Stimulated activated naive B cell treated with anti-CD40 and anti-IgM and Interleukin-4, amounts not matched to agents 10 μg/mL and 1 μg/mL and 100 μg/mL, for 72 hours (primary cell): Measurements from ENCODE around the gene GRIA3.

Experiments
- ATAC-seq, 2 donors: fragments of 150-1000 bp; cut with Tn5 transposase; replicated peaks; 2 replicates each; pipeline ENCODE4 v1.10.0; 2021; ENCODE audit warnings: moderate library complexity in 1 of 2
- DNase-seq: peaks from one replicate; pipeline ENCODE4 v3.0.0; 2021
- H3K27ac Mint-ChIP-seq: one replicate; pipeline ENCODE4 v1.8.0; 2022; ENCODE audit warnings: mild to moderate bottlenecking, mixed read lengths
- H3K27me3 Mint-ChIP-seq, 2 donors: one replicate each; pipeline ENCODE4 v1.8.0; 2022; ENCODE audit warnings: mixed read lengths in 2 of 2
- H3K36me3 Mint-ChIP-seq, 2 donors: one replicate each; pipeline ENCODE4 v1.8.0; 2022; ENCODE audit warnings: mixed read lengths in 2 of 2, mild to moderate bottlenecking in 1 of 2
- H3K4me1 Mint-ChIP-seq, 2 donors: one replicate each; pipeline ENCODE4 v1.8.0; 2022; ENCODE audit warnings: mixed read lengths in 2 of 2, mild to moderate bottlenecking in 1 of 2
- H3K4me3 Mint-ChIP-seq, 2 donors: one replicate each; pipeline ENCODE4 v1.8.0; 2022; ENCODE audit warnings: mild to moderate bottlenecking in 2 of 2, mixed read lengths in 2 of 2, moderate library complexity in 1 of 2
- H3K9me3 Mint-ChIP-seq, 2 donors: one replicate each; pipeline ENCODE4 v1.8.0; 2022; ENCODE audit warnings: mixed read lengths in 2 of 2, mild to moderate bottlenecking in 1 of 2

Gene GRIA3

GRCh38 chrX:123455693-123456092 lies 271.6 kb downstream of the GRIA3 start:
- H3K36me3 Mint-ChIP-seq: no peaks in the 10 kb centered on the region
- ATAC-seq: no peak
- H3K27me3 Mint-ChIP-seq: no peaks in the 10 kb centered on the region
- H3K9me3 Mint-ChIP-seq: no peaks in the 10 kb centered on the region
- no peak overlapping the region for H3K27ac Mint-ChIP-seq
- no peaks in the 10 kb centered on the region for H3K4me1 Mint-ChIP-seq
- no peak for DNase-seq
- H3K4me3 Mint-ChIP-seq: no peak overlapping the region

GRCh38 chrX:123464709-123465108 lies 280.6 kb downstream of the GRIA3 start:
- no peaks in the 10 kb centered on the region for H3K4me1 Mint-ChIP-seq
- H3K27ac Mint-ChIP-seq: no peak overlapping the region
- H3K9me3 Mint-ChIP-seq: no peaks in the 10 kb centered on the region
- H3K4me3 Mint-ChIP-seq: no peak overlapping the region
- DNase-seq: no peak
- ATAC-seq: no peak
- no peaks in the 10 kb centered on the region for H3K36me3 Mint-ChIP-seq
- no peaks in the 10 kb centered on the region for H3K27me3 Mint-ChIP-seq

- ATAC-seq (no peak), DNase-seq (no peak)
- Mint-ChIP-seq H3K27ac (no peak overlapping the region), H3K4me3 (no peak overlapping the region), H3K9me3 (no peaks in the 10 kb centered on the region), H3K36me3 (no peaks in the 10 kb centered on the region), H3K27me3 (no peaks in the 10 kb centered on the region), H3K4me1 (no peaks in the 10 kb centered on the region)
Measured at GRCh38 chrX:123468481-123468880, 284.4 kb downstream of the GRIA3 start.

- H3K4me3 Mint-ChIP-seq: no peak overlapping the region
- no peaks in the 10 kb centered on the region for H3K9me3 Mint-ChIP-seq
- H3K4me1 Mint-ChIP-seq: no peaks in the 10 kb centered on the region
- ATAC-seq: no peak
- no peaks in the 10 kb centered on the region for H3K27me3 Mint-ChIP-seq
- H3K36me3 Mint-ChIP-seq: no peaks in the 10 kb centered on the region
- DNase-seq: no peak
- H3K27ac Mint-ChIP-seq: no peak overlapping the region
Measured at GRCh38 chrX:123475068-123475724, 291.1 kb downstream of the GRIA3 start.

- DNase-seq: no peak
- Mint-ChIP-seq H3K27ac (no peak overlapping the region), H3K36me3 (no peaks in the 10 kb centered on the region), H3K9me3 (no peaks in the 10 kb centered on the region), H3K4me3 (no peak overlapping the region), H3K27me3 (no peaks in the 10 kb centered on the region), H3K4me1 (no peaks in the 10 kb centered on the region)
- no peak for ATAC-seq
Measured at GRCh38 chrX:123476611-123477219, 292.6 kb downstream of the GRIA3 start.

- H3K36me3 Mint-ChIP-seq: no peaks in the 10 kb centered on the region
- no peaks in the 10 kb centered on the region for H3K9me3 Mint-ChIP-seq
- H3K4me3 Mint-ChIP-seq: no peak overlapping the region
- ATAC-seq (no peak), DNase-seq (no peak)
- H3K4me1 Mint-ChIP-seq: no peaks in the 10 kb centered on the region
- H3K27me3 Mint-ChIP-seq: no peaks in the 10 kb centered on the region
- H3K27ac Mint-ChIP-seq: no peak overlapping the region
Measured at GRCh38 chrX:123477673-123478072, 293.6 kb downstream of the GRIA3 start.

GRCh38 chrX:123481913-123482851 lies 298.1 kb downstream of the GRIA3 start:
- DNase-seq: no peak
- Mint-ChIP-seq H3K4me1 (no peaks in the 10 kb centered on the region), H3K9me3 (no peaks in the 10 kb centered on the region), H3K36me3 (no peaks in the 10 kb centered on the region), H3K27ac (no peak overlapping the region), H3K27me3 (no peaks in the 10 kb centered on the region), H3K4me3 (no peak overlapping the region)
- no peak for ATAC-seq

GRCh38 chrX:123486297-123486696 lies 302.2 kb downstream of the GRIA3 start:
- H3K27ac Mint-ChIP-seq: no peak overlapping the region
- no peaks in the 10 kb centered on the region for H3K27me3 Mint-ChIP-seq
- no peaks in the 10 kb centered on the region for H3K36me3 Mint-ChIP-seq
- no peak for DNase-seq
- H3K9me3 Mint-ChIP-seq: no peaks in the 10 kb centered on the region
- no peak for ATAC-seq
- H3K4me3 Mint-ChIP-seq: no peak overlapping the region
- no peaks in the 10 kb centered on the region for H3K4me1 Mint-ChIP-seq

GRCh38 chrX:123487236-123487635 lies 303.2 kb downstream of the GRIA3 start:
- DNase-seq (no peak), ATAC-seq (no peak)
- H3K4me3 Mint-ChIP-seq: no peak overlapping the region

GRCh38 chrX:123487669-123488068 lies 303.6 kb downstream of the GRIA3 start:
- no peak overlapping the region for H3K4me3 Mint-ChIP-seq
- no peaks in the 10 kb centered on the region for H3K4me1 Mint-ChIP-seq
- H3K27ac Mint-ChIP-seq: no peak overlapping the region
- DNase-seq (no peak), ATAC-seq (no peak)
- no peaks in the 10 kb centered on the region for H3K36me3 Mint-ChIP-seq
- H3K27me3 Mint-ChIP-seq: no peaks in the 10 kb centered on the region
- no peaks in the 10 kb centered on the region for H3K9me3 Mint-ChIP-seq

More at GRCh38 chrX:123487236-123487635, 303.2 kb downstream of the GRIA3 start:
- Mint-ChIP-seq H3K9me3 (no peaks in the 10 kb centered on the region), H3K27me3 (no peaks in the 10 kb centered on the region), H3K4me1 (no peaks in the 10 kb centered on the region), H3K27ac (no peak overlapping the region), H3K36me3 (no peaks in the 10 kb centered on the region)

- Mint-ChIP-seq H3K4me1 (no peaks in the 10 kb centered on the region), H3K36me3 (no peaks in the 10 kb centered on the region), H3K27ac (no peak overlapping the region), H3K4me3 (no peak overlapping the region), H3K27me3 (no peaks in the 10 kb centered on the region), H3K9me3 (no peaks in the 10 kb centered on the region)
- ATAC-seq (no peak), DNase-seq (no peak)
Measured at GRCh38 chrX:123489011-123489410, 304.9 kb downstream of the GRIA3 start.

GRCh38 chrX:123493857-123494256 lies 309.8 kb downstream of the GRIA3 start:
- Mint-ChIP-seq H3K4me3 (no peak overlapping the region), H3K27ac (no peak overlapping the region)

GRCh38 chrX:123499787-123500186 lies 315.7 kb downstream of the GRIA3 start:
- Mint-ChIP-seq H3K4me1 (no peaks in the 10 kb centered on the region), H3K36me3 (no peaks in the 10 kb centered on the region), H3K27me3 (no peaks in the 10 kb centered on the region), H3K4me3 (no peak overlapping the region), H3K27ac (no peak overlapping the region), H3K9me3 (no peaks in the 10 kb centered on the region)
- ATAC-seq (no peak), DNase-seq (no peak)

More at GRCh38 chrX:123493857-123494256, 309.8 kb downstream of the GRIA3 start:
- Mint-ChIP-seq H3K36me3 (no peaks in the 10 kb centered on the region), H3K27me3 (no peaks in the 10 kb centered on the region), H3K9me3 (peaks cover 0 to 5% of the 10 kb centered on the region in 2 donors), H3K4me1 (no peaks in the 10 kb centered on the region)
- DNase-seq (no peak), ATAC-seq (no peak)

- Mint-ChIP-seq H3K9me3 (peaks cover 7 to 8% of the 10 kb centered on the region in 2 donors), H3K27me3 (no peaks in the 10 kb centered on the region), H3K4me3 (no peak overlapping the region), H3K4me1 (no peaks in the 10 kb centered on the region), H3K27ac (no peak overlapping the region), H3K36me3 (no peaks in the 10 kb centered on the region)
- ATAC-seq (no peak), DNase-seq (no peak)
Measured at GRCh38 chrX:123504047-123504446, 320.0 kb downstream of the GRIA3 start.
